ENCODE data around the gene AFMID. TPM values are rescaled to one million over a fixed set of nuclear protein-coding genes. Genes with fewer than 3 reads are reported as not detected.

The AFMID gene
- total and polyA plus RNA-seq, 2 of the 13 experiments (the other 11 are each of a cell fraction or from before 2014, with no cell fraction given): 249 to 270 TPM

- no peak for TF ChIP-seq FOXC1 (CRISPR knock-in tag; IDR thresholded peaks at IDR 0.05; ENCODE audit: borderline replicate concordance)
- TF ChIP-seq ZBTB33 (CRISPR knock-in tag; IDR thresholded peaks at IDR 0.05): no peak; the same call in 1 of the 2 replicates
- TF ChIP-seq ZNF382 (CRISPR knock-in tag; IDR thresholded peaks at IDR 0.05; ENCODE audit: borderline replicate concordance): no peak
- TF ChIP-seq ZBTB3 (CRISPR knock-in tag; IDR thresholded peaks at IDR 0.05; ENCODE audit: borderline replicate concordance, low read depth): no peak
- TF ChIP-seq ARNT2 (CRISPR knock-in tag; IDR thresholded peaks at IDR 0.05; ENCODE audit: low read depth): no peak
- TF ChIP-seq ZBTB8A (CRISPR knock-in tag; IDR thresholded peaks at IDR 0.05; ENCODE audit: borderline replicate concordance, low read depth): no peak
- TF ChIP-seq ZFP1 (CRISPR knock-in tag; IDR thresholded peaks at IDR 0.05): no peak
- TF ChIP-seq ZNF275 (CRISPR knock-in tag; IDR thresholded peaks at IDR 0.05; ENCODE audit: borderline replicate concordance): no peak
- TF ChIP-seq ZBTB42 (CRISPR knock-in tag; IDR thresholded peaks at IDR 0.05): no peak
- peak; percentile 71; the same call in 1 of the 2 replicates for TF ChIP-seq ZNF619 (CRISPR knock-in tag; IDR thresholded peaks at IDR 0.05)
- TF ChIP-seq MYNN (CRISPR knock-in tag; IDR thresholded peaks at IDR 0.05; ENCODE audit: low read depth): no peak
- 0 out of 2 replicates have a peak, but pooled peaks have one; percentile 60 for TF ChIP-seq NR0B2 (CRISPR knock-in tag; IDR thresholded peaks at IDR 0.05)
- no peak for TF ChIP-seq GLMP (CRISPR knock-in tag; IDR thresholded peaks at IDR 0.05; ENCODE audit: borderline replicate concordance)
- TF ChIP-seq NR2C2 (CRISPR knock-in tag; IDR thresholded peaks at IDR 0.05; ENCODE audit: borderline replicate concordance): 0 out of 2 replicates have a peak, but pooled peaks have one; percentile 14
- peak; percentile 42; the same call in 1 of the 2 replicates for TF ChIP-seq ZNF574 (CRISPR knock-in tag; IDR thresholded peaks at IDR 0.05)
- peak; percentile 71; the same call in 1 of the 2 replicates for TF ChIP-seq ZFP37 (CRISPR knock-in tag; IDR thresholded peaks at IDR 0.05; ENCODE audit: borderline replicate concordance)
- no peak for TF ChIP-seq CEBPB (IDR thresholded peaks at IDR 0.05; ENCODE audit: borderline replicate concordance, low read depth, low read length)
- TF ChIP-seq AGO2 (optimal IDR thresholded peaks at IDR 0.05; ENCODE audit: low read depth, low read length): no peak
- no peak for TF ChIP-seq MTERF4 (CRISPR knock-in tag; IDR thresholded peaks at IDR 0.05)
Observed at GRCh38 chr17:78137392-78138203, 49.6 kb upstream of the AFMID start (continued).

Data from HepG2 (cell line).